NCI-H345 (cell line): ENCODE measurements around the gene PWWP2B.
"Not testable (repeated sequence)": the region's sequence is repeated elsewhere in the genome, so short reads cannot be mapped to it uniquely, and the experiment has no call there.

Source experiments
- DNase-seq: peaks from one replicate; lab custom pipeline; 2025; lab: John Stamatoyannopoulos, UW

PWWP2B gene

GRCh38 chr10:132382231-132382922 lies 14.6 kb upstream of the PWWP2B start:
- no peak for DNase-seq

- DNase-seq, result no peak
Measured at GRCh38 chr10:132383101-132383500, 13.9 kb upstream of the PWWP2B start.

GRCh38 chr10:132383751-132384196 lies 13.2 kb upstream of the PWWP2B start:
- DNase-seq, result no peak

DNA sequence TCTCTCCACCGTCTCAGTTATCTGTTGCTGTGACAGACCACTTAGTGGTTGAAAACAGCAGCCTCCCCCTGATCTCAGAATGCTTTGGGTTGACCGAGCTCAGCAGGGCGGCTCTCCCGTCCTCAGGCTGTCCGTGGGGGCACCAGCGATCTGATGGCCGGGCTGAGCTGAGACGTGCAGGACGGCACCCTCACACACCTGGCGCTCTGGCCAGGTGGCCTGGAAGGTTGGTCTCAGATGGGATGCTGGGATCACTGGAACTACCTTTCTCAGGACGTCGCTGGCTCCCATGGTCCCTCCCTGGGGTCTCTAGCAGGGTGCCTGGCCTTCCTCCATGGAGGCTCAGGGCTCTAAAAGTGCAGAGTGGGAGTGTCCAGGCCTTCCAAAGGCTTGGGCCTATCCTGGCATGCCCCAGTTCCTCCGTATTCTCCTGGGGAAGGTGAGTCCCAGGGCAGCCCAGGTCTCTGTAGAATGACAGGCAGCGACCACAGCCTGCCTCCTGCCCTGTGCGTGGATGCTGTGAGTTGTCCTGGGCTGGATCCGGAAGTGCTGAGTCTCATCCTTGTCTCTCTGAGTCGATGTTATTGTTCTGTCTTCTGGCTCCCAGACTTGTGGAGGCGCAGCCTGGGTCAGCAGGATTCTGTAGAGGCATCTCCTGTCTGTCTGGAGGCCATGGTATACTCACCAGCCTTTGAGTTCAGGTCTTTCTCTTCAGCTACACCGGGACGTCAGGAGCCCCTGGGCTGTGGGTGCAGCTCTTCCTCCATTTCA lies 12.2 kb upstream of the PWWP2B start:
- no peak for DNase-seq

GRCh38 chr10:132385389-132385667 lies 11.7 kb upstream of the PWWP2B start:
- DNase-seq, result no peak

DNA sequence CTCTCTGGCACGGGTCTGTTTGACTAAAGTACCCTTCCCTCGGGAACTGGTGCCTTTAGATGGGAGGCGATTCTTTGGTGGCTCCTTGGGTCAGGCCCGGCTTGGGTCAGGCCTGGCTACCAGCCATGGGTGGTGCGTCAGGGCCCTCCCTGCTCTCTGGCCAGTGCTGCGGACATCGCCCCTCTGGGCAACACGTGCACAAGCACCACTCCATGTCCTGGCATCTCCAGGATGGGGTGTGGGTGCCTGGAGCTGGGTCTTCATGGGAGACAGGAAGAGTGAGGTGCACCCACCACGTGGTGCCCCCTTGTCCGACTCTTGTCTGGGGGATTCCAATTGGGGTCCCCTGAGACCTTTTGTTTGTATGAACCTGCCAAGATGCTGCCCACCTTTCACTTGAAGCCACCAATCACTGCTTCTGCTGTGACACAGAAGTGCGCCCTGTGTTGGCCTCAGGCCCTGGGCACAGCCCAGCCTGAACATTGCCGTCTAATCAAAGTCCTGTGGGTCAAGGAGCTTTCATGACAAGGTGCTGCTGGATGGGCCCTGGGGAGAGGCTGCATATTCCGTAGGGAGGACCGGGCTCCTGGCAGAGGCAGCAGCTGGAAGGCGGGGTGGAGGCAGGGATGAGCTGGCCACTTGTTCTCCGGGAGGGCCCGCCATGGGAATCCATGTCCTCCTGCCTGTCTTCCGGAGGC lies 11.1 kb upstream of the PWWP2B start:
- DNase-seq, result no peak

- DNase-seq, result no peak
Measured at GRCh38 chr10:132386419-132386831, 10.6 kb upstream of the PWWP2B start.

DNA sequence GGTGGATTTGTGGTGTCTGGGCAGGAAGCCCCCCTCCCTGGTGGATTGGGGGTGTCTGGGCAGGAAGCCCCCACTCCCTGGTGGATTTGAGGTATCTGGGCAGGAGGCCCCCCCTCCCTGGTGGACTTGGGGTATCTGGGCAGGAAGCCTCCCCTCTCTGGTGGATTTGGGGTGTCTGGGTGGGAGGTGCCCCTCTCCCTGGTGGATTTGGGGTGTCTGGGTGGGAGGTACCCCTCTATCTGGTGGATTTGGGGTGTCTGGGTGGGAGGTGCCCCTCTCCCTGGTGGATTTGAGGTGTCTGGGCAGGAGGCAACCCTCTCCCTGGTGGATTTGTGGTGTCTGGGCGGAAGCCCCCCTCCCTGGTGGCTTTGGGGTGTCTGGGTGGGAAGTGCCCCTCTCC lies 10.1 kb upstream of the PWWP2B start:
- DNase-seq, result not testable (repeated sequence)

DNA sequence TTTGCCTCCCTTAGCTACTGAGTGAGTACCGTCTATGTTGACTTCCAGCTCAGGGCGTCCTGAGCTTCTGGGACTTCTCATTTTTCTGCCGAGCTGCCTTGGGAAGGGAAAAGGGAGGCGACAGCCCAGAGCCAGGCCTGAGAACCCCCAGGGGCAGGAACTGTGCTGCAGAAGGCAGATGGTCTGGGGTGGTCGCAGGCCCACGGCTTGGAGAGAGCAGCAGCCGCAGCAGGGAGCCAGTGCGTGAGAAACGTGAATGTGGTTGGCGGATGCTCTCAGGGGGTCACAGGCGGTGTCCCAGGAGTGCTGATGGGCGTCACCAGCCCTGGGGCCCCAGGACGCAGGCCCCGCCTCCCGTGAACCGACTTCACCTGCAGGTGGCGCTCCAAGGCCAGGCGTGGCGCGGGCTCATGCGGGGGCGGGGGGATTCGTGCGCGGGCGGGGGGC lies 9.2 kb upstream of the PWWP2B start:
- DNase-seq, result peak; percentile 52

- no peak for DNase-seq
Measured at GRCh38 chr10:132388891-132389432, 8.0 kb upstream of the PWWP2B start.

DNA sequence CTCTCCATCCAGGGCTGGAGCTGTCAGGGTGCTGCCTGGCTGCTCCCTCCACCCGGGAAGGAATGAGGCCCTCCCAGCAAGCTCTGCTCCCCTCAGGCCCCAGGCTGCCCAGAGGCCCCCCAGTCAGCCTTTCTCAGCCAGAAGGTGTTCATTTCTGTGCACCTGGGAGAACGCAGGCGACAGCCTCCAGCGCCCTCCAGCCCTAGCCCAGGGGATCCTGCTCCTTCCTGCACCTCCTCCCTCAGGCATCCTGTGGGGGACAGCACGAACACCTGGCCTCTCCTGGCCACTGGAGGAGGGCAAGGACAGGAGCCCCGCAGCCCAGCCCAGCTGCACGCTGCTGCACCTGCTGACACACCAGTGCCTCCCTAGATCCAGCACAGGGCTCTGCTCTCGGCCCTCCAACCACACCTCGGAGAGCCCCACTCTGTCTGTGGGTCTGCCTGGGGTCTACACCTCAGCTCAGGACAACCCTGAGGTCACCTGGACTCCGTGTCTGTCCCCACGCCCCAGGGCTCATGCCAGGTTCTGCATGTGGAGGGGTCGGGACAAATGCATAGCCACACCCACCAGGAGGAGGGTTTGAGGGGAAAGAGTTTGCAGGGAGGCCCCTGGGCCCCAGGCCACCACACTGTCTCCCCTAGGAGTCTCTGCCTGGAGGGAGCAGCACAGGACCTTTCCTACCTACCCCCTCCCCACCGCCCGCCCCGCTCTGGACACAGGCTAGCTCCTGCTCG lies 7.4 kb upstream of the PWWP2B start:
- DNase-seq, result peak; percentile 71

GRCh38 chr10:132390170-132390920 lies 6.7 kb upstream of the PWWP2B start:
- DNase-seq, result no peak

DNA sequence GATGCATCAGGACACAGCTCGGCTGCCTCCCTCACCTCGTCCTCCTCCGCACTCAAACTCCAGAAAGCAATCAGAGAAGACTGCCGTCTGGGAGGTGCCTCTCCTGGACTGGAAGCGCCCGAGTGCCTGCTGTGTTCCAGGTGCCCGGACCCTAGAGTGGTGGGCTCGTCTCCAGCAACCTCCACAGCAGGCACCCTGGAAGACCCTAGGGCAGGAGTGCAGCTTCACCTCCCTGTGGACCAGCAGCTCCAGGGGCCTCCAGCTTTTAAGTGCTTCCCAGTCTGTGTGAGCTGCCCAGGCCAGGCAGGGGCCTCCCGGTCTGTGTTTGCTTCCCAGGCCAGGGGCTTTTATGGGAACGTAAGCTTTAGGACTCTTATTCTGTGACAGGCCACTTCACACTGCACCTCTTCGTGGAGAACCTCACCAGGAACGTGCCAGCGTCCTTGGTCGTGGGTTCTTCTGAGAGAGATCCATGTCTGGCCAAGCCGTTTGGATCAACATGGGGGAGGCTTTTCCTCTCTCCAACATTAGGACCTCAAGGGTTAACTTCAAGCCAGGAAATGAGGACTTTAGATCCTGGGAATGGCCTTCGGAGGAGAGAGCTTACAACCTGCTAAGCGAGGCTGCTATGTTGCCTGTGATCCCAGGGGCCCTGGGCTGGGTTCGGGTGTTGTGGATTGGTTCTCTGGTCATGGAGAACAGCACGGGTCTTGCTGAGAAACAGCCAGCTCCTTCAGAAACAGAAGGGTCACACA lies 5.9 kb upstream of the PWWP2B start:
- no peak for DNase-seq

- no peak for DNase-seq
Measured at GRCh38 chr10:132391676-132392020, 5.4 kb upstream of the PWWP2B start.

DNA sequence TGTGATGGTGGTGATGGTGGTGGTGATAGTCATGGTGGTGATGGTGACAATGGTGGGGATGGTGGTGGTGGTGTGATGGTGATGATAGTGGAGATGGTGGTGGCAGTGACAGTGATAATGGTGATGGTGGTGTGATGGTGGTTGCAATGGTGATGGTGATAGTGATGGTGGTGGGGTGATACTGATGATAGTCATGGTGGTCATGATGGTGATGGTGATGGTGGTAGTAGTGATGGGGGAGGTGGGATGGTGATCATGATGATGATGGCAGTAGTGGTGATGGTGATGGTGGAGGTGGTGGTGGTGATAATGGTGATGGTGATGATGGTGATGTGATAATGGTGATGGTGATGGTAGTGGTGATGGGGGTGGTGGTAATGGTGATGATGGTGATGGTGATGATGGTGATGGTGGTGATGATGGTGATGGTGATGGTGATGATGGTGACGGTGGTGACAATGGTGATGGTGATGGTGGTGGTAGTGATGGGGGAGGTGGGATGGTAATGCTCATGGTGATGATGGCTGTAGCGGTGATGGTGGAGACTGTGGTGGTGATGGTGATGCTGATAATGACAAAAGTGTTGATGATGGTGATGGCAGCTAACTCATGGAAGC lies 4.7 kb upstream of the PWWP2B start:
- no peak for DNase-seq

- no peak for DNase-seq
Measured at GRCh38 chr10:132392811-132393694, 3.9 kb upstream of the PWWP2B start.

GRCh38 chr10:132393695-132394181 lies 3.3 kb upstream of the PWWP2B start:
- no peak for DNase-seq

DNA sequence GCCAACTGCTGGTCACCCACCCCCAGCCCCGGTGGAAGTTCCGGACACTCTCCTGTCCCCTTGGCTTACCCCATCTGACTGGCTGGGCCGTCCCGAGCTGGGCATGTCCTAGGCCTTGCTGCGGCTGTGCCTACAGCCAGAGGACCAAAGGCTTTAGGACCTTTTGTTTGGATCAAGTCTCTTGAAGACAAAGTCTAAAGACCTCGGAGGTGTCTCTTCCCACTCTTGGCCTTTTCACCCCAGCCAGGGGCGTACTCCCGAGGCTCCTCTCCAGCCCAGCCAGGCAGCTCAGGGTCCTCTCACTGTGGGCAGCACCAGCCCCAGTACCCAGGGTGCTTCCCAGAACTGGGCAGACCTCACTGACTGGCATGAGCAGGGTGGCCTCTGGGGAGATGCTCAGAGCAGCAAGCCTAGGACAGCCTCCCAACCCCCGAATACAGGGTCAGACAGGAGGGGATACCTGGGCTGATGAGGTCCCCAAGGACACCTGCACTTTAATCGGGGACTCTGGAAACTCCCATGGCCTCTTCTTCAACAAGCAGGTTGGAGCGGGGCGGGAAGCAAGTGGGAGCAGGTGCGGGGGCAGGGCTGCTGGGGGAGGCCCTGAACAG lies 2.7 kb upstream of the PWWP2B start:
- DNase-seq, result no peak
